Effector CD8-positive, alpha-beta T cell (primary cell): ENCODE data around the gene TTC28.

Experiments used
- DNase-seq: peaks from one replicate; lab custom pipeline; 2025; lab: John Stamatoyannopoulos, UW

Gene TTC28

GRCh38 chr22:28441720-28442263 is 237.8 kb downstream of the TTC28 start:
- DNase-seq = no peak

GRCh38 chr22:28440592-28441390 is 238.8 kb downstream of the TTC28 start:
- no peak for DNase-seq

GRCh38 chr22:28438183-28438768 is 241.4 kb downstream of the TTC28 start:
- DNase-seq = no peak

GRCh38 chr22:28435982-28436381 is 243.7 kb downstream of the TTC28 start:
- no peak for DNase-seq

- no peak for DNase-seq
Measured at GRCh38 chr22:28435140-28435768, 244.4 kb downstream of the TTC28 start.

GRCh38 chr22:28430466-28431025 is 249.1 kb downstream of the TTC28 start:
- no peak for DNase-seq

- DNase-seq = no peak
Measured at GRCh38 chr22:28429711-28430110, 249.9 kb downstream of the TTC28 start.

- no peak for DNase-seq
Measured at GRCh38 chr22:28428271-28428670, 251.4 kb downstream of the TTC28 start.

GRCh38 chr22:28426346-28427132 is 253.1 kb downstream of the TTC28 start:
- no peak for DNase-seq

- DNase-seq = no peak
Measured at GRCh38 chr22:28425211-28425610, 254.4 kb downstream of the TTC28 start.

GRCh38 chr22:28424427-28425080 is 255.1 kb downstream of the TTC28 start:
- DNase-seq = no peak

- no peak for DNase-seq
Measured at GRCh38 chr22:28419919-28420318, 259.7 kb downstream of the TTC28 start.

- no peak for DNase-seq
Measured at GRCh38 chr22:28418008-28418407, 261.6 kb downstream of the TTC28 start.

GRCh38 chr22:28417431-28417830 is 262.2 kb downstream of the TTC28 start:
- no peak for DNase-seq

- no peak for DNase-seq
Measured at GRCh38 chr22:28414913-28415312, 264.7 kb downstream of the TTC28 start.

GRCh38 chr22:28413612-28414399 is 265.8 kb downstream of the TTC28 start:
- DNase-seq = no peak

GRCh38 chr22:28412109-28412508 is 267.5 kb downstream of the TTC28 start:
- no peak for DNase-seq

- DNase-seq = no peak
Measured at GRCh38 chr22:28411125-28411524, 268.5 kb downstream of the TTC28 start.

GRCh38 chr22:28410050-28410816 is 269.4 kb downstream of the TTC28 start:
- no peak for DNase-seq

- no peak for DNase-seq
Measured at GRCh38 chr22:28408709-28409108, 270.9 kb downstream of the TTC28 start.
